Heart left ventricle (tissue), 16 donors: ENCODE data around the gene LRMDA. TPM values are rescaled to one million over a fixed set of nuclear protein-coding genes. Genes with fewer than 3 reads are reported as not detected.

Source experiments
- ATAC-seq, 4 donors: fragments of 200-7000 bp; cut with Tn5 transposase; one replicate each; pipeline ENCODE4 v1.9.1; 2020 to 2022; ENCODE audit warnings: moderate library complexity in 4 of 4, mild to moderate bottlenecking in 3 of 4, moderate number of reproducible peaks in 1 of 4
- DNase-seq, 5 donors: peaks; one replicate each; pipeline ENCODE4 v3.0.0-alpha.2; 2020
- H3K27ac ChIP-seq, 12 donors: fragments of 200-600 bp; sonication (generic) in 4 of 12; one replicate each; pipeline versions ENCODE4 v1.5.0 to v1.8.0; 2016 to 2022; ENCODE audit warnings: mild to moderate bottlenecking in 2 of 12
- H3K27me3 ChIP-seq, 9 donors: fragments of 200-600 bp; sonication (generic) in 2 of 9; one replicate each; pipeline versions ENCODE4 v1.5.1 to v1.8.0; 2016 to 2022; ENCODE audit warnings: mild to moderate bottlenecking in 3 of 9
- H3K36me3 ChIP-seq, 9 donors: fragments of 200-600 bp; sonication (generic) in 2 of 9; one replicate each; pipeline versions ENCODE4 v1.5.0 to v1.8.0; 2018 to 2022; ENCODE audit warnings: mild to moderate bottlenecking in 2 of 9
- H3K4me1 ChIP-seq, 12 donors: fragments of 200-600 bp; sonication (generic) in 4 of 12; one replicate each; pipeline versions ENCODE4 v1.5.0 to v1.8.0; 2016 to 2022; ENCODE audit warnings: mild to moderate bottlenecking in 3 of 12
- H3K4me3 ChIP-seq, 12 donors: fragments of 200-600 bp; sonication (generic) in 4 of 12; one replicate each; pipeline versions ENCODE4 v1.5.0 to v1.8.0; 2017 to 2022; ENCODE audit warnings: mild to moderate bottlenecking in 9 of 12, moderate library complexity in 4 of 12
- H3K9me3 ChIP-seq, 12 donors: fragments of 200-600 bp; sonication (generic) in 4 of 12; one replicate each; pipeline versions ENCODE4 v1.5.0 to v1.8.0; 2016 to 2022; ENCODE audit warnings: mild to moderate bottlenecking in 1 of 12
- CTCF ChIP-seq, 12 donors: fragments of 200-600 bp; sonication (generic) in 4 of 12; IDR thresholded peaks; one replicate each; pipeline versions ENCODE4 v1.5.0 to v1.8.0; 2018 to 2022; ENCODE audit warnings: antibody characterized with exemption in 12 of 12, mild to moderate bottlenecking in 5 of 12
- POLR2A ChIP-seq, 2 donors: fragments of 450-650 bp; IDR thresholded peaks; one replicate each; pipeline ENCODE4 v1.6.1; 2017; ENCODE audit warnings: antibody characterized with exemption in 2 of 2, mild to moderate bottlenecking in 2 of 2, moderate library complexity in 2 of 2
- WGBS, 4 donors: extraction: QIAGEN DNeasy Blood & Tissue Kit in 2 of 4; methylation state at CpG; one replicate each; pipeline versions ENCODE4 v1.1.5 to v1.1.7; 2013 to 2018; 5-methylcytosine and 5-hydroxymethylcytosine counted together
- intact Hi-C, 10 donors: fragments of 100-400 bp; cut with DNase I; formaldehyde crosslinking; loops; one replicate each; pipeline versions ENCODE4 v1.11.1 to v1.14.2; 2022
- polyA plus RNA-seq, 2 donors: library from polyadenylated mRNA; stranded (reverse); fragments of 200-250 nt; gene quantifications; one replicate each; pipeline ENCODE4 v1.2.3, GENCODE V29; 2013
- total RNA-seq, 9 donors: library from RNA; depleted of rRNA in 2 of 9; stranded (reverse); fragments of >200 nt in 2 of 9; fragmentation: NEBNext Ultra II Directional in 3 of 9; extraction: Animal tissue kit (Norgen Biotek cat#: 25700) in 3 of 9; gene quantifications; one replicate each; pipeline versions ENCODE4 v1.1.0 to v1.2.4, GENCODE V29; 2016 to 2023
- donor health status: ischemic (EF 13 %, LVEDD 7.1; RV severe dilation, severe dysfunction).
- donor health status: healthy with polysubstance abuse.
- donor health status: DM: no; HTN: yes; CAD: no.
- donor health status: DM: no; HTN: no; CAD: no.
- donor health status: ischemic (EF 25% LVEDD 6.9; RV normal size, moderate dysfunction).
- donor health status: ischemic (EF 25% LVEDD 5.7; RV mildly dilated, moderate dysfunction).
- donor health status: healthy.
- donor health status: DM: yes; HTN: yes; CAD: no.
- donor health status: ischemic (EF 35%, LVEDD 5.7; RV mildly dilated, moderate dysfunction).
- donor health status: nonischemic (EF 11% LVEDD 7.7; RV severe dilation, severe dysfunction).
- donor health status: DM: yes; HTN: yes; CAD: no.
- donor health status: PGD.
- donor health status: ischemic (EF 29% LVEDD 5.4; RV normal size, mild dysfunction).
- donor health status: nonischemic (EF 23%, LVEDD 6.1; RV moderate dilation, normal function).

The LRMDA gene
- total and polyA plus RNA-seq, 11 donors = 2.4 to 34.4 (median 14.9) TPM

- DNase-seq (no peak), ATAC-seq (no peak)
- Histone ChIP-seq H3K4me3 (no peak overlapping the region), H3K27me3 (no peaks in the 10 kb centered on the region), H3K36me3 (no peaks in the 10 kb centered on the region), H3K4me1 (peaks cover 0 to 3% (median 0%) of the 10 kb centered on the region in 12 donors), H3K9me3 (no peaks in the 10 kb centered on the region), H3K27ac (no peak overlapping the region)
- no peak for TF ChIP-seq CTCF (IDR thresholded peaks at IDR 0.05)
- no peak for TF ChIP-seq POLR2A (IDR thresholded peaks at IDR 0.05)
- intact Hi-C loops = no loop called here
- WGBS, 4 donors = 59 to 69% (median 68%) methylated on average over 2 of the region's 2 CpGs
Measured at GRCh38 chr10:75761289-75761688, 329.9 kb downstream of the LRMDA start.

DNA sequence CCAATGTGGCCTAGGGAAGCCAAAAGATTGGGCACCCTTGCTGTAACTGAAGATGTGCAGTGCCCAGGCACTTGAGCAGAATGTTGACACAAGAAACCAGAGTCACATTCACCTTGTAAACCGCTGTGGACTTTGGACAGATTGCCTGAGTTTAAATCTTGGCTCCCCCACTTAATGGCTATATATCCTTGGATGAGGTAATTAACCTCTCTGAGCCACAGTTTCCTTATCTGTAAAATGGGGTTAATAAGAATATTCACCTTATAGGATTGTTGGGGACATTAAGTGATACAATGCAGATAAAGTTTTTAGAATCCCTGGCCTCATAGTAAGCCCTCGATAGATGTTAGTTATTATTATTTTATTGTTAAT is 331.0 kb downstream of the LRMDA start:
- intact Hi-C loops = no loop called here
- WGBS, 4 donors = 95 to 100% (median 97%) methylated on average over 2 of the region's 2 CpGs
- Histone ChIP-seq H3K36me3 (no peaks in the 10 kb centered on the region), H3K27ac (no peak overlapping the region), H3K9me3 (peaks cover 0 to 7% (median 0%) of the 10 kb centered on the region in 12 donors), H3K27me3 (no peaks in the 10 kb centered on the region), H3K4me3 (no peak overlapping the region), H3K4me1 (peaks cover 0 to 3% (median 0%) of the 10 kb centered on the region in 12 donors)
- DNase-seq (no peak), ATAC-seq (no peak)
- no peak for TF ChIP-seq CTCF (IDR thresholded peaks at IDR 0.05)

DNA sequence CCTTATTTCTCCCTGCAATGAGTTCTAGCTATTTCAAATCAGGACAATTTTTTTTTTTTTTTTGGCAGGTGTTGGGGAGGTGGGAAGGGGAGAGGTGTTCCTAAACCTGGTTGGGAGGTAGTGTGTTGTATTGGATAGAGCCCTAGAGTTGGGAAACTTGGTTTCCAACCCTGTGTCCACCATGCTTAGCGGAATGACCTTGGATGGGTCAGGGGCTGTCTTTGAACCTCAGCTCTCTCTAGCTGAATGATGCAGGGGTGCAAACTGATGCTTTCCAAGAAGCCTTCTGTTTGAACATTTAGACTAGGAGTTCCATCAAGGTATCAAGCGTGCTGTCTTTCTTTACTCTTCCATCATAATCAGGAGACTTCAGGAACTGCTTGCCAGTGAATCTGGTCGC is 332.2 kb downstream of the LRMDA start:
- no peaks in the 10 kb centered on the region for H3K36me3 ChIP-seq
- peaks cover 0 to 3% (median 0%) of the 10 kb centered on the region in 12 donors for H3K4me1 ChIP-seq
- H3K4me3 ChIP-seq = no peak overlapping the region
- ATAC-seq (no peak), DNase-seq (no peak)
- TF ChIP-seq POLR2A (IDR thresholded peaks at IDR 0.05) (no peak), CTCF (IDR thresholded peaks at IDR 0.05) (no peak)
- no peak overlapping the region for H3K27ac ChIP-seq
- intact Hi-C loops = no loop called here
- no peaks in the 10 kb centered on the region for H3K27me3 ChIP-seq
- peaks cover 0 to 7% (median 0%) of the 10 kb centered on the region in 12 donors for H3K9me3 ChIP-seq
- 97 to 100% (median 97%) methylated on average over 3 of the region's 3 CpGs for WGBS, 4 donors

- intact Hi-C loops = no loop called here
- 80 to 92% (median 87%) methylated on average over 4 of the region's 4 CpGs for WGBS, 4 donors
- no peak overlapping the region for H3K27ac ChIP-seq
Measured at GRCh38 chr10:75764974-75765788, 333.8 kb downstream of the LRMDA start.

More at GRCh38 chr10:75764974-75765788, 333.8 kb downstream of the LRMDA start:
- peak in 3 of 4 donors; percentile 44 to 67 (median 58) for ATAC-seq
- peaks cover 0 to 7% (median 0%) of the 10 kb centered on the region in 12 donors for H3K9me3 ChIP-seq
- TF ChIP-seq CTCF (IDR thresholded peaks at IDR 0.05) (no peak), POLR2A (IDR thresholded peaks at IDR 0.05) (no peak)
- H3K27me3 ChIP-seq = no peaks in the 10 kb centered on the region
- peaks cover 0 to 8% (median 2%) of the 10 kb centered on the region in 12 donors for H3K4me1 ChIP-seq
- no peaks in the 10 kb centered on the region for H3K36me3 ChIP-seq
- no peak overlapping the region for H3K4me3 ChIP-seq
- DNase-seq = no peak
